ENCODE measurements around the gene LRRC41. TPM values are rescaled to one million over a fixed set of nuclear protein-coding genes. Genes with fewer than 3 reads are reported as not detected.

The LRRC41 gene
- total RNA-seq, 1 donor: 123 TPM

- peak; percentile 52 for DNase-seq (ENCODE audit: low read depth)
- TF ChIP-seq CTCF (IDR thresholded peaks at IDR 0.05; ENCODE audit: insufficient read depth, low read depth, low read length): no peak
- peak overlapping the region; percentile 96 for H3K4me3 ChIP-seq (ENCODE audit: low read depth, low read length)
Observed at GRCh38 chr1:46302641-46303037, 777 bp downstream of the LRRC41 start.

- peak; percentile 31 for TF ChIP-seq CTCF (IDR thresholded peaks at IDR 0.05; ENCODE audit: insufficient read depth, low read depth, low read length)
- peak; percentile 74 for DNase-seq (ENCODE audit: low read depth)
Observed at GRCh38 chr1:46301808-46302640, 1.4 kb downstream of the LRRC41 start.

GRCh38 chr1:46301406-46301807 is 2.0 kb downstream of the LRRC41 start:
- H3K4me3 ChIP-seq (ENCODE audit: low read depth, low read length): peak overlapping the region; percentile 96
- DNase-seq (ENCODE audit: low read depth): no peak
- no peak for TF ChIP-seq CTCF (IDR thresholded peaks at IDR 0.05; ENCODE audit: insufficient read depth, low read depth, low read length)

More at GRCh38 chr1:46301808-46302640, 1.4 kb downstream of the LRRC41 start:
- H3K4me3 ChIP-seq (ENCODE audit: low read depth, low read length): peak overlapping the region; percentile 96

GRCh38 chr1:46300673-46301405 is 2.6 kb downstream of the LRRC41 start:
- peak; percentile 43 for DNase-seq (ENCODE audit: low read depth)
- no peak for TF ChIP-seq CTCF (IDR thresholded peaks at IDR 0.05; ENCODE audit: insufficient read depth, low read depth, low read length)
- H3K4me3 ChIP-seq (ENCODE audit: low read depth, low read length): peak overlapping the region; percentile 96

GRCh38 chr1:46298387-46298786 is 5.0 kb downstream of the LRRC41 start:
- no peak for TF ChIP-seq CTCF (IDR thresholded peaks at IDR 0.05; ENCODE audit: insufficient read depth, low read depth, low read length)
- H3K4me3 ChIP-seq (ENCODE audit: low read depth, low read length): no peak overlapping the region
- no peak for DNase-seq (ENCODE audit: low read depth)

- no peak for DNase-seq (ENCODE audit: low read depth)
- TF ChIP-seq CTCF (IDR thresholded peaks at IDR 0.05; ENCODE audit: insufficient read depth, low read depth, low read length): no peak
Observed at GRCh38 chr1:46295306-46295705, 8.1 kb downstream of the LRRC41 start.

More at GRCh38 chr1:46295306-46295705, 8.1 kb downstream of the LRRC41 start:
- no peak overlapping the region for H3K4me3 ChIP-seq (ENCODE audit: low read depth, low read length)

All from fibroblast of villous mesenchyme (primary cell).